ENCODE measurements around the gene IQCF6. TPM values are rescaled to one million over a fixed set of nuclear protein-coding genes. Genes with fewer than 3 reads are reported as not detected.

IQCF6 gene
- total RNA-seq = not detected in 2 replicates
- long read RNA-seq = 0 reads

DNA sequence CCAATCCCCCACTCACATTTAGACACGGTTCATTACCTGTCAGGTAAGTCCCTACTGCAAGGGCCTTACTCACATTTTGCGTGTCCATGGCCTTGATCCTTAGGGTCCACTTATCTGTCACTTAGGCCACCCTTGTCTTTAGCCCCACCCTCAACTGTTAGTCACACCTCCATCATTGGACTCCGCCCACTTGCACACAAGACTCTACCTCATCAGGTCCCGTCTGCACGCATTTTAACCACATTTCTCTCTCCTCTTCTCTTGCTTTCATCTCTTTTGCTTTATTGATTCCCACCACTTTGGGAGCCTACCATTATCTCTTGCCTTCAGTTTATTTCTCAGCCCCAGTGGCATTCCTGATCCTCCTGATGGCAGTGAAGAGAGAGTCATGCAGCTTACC is at the start of gene IQCF6:
IQCF6 (minus strand) TSS at position 101 of the 400 bp plus-strand sequence; CDS start at position 88, 13 bp downstream.
- Mint-ChIP-seq H3K9me3 (no peaks in the 10 kb centered on the region), H3K4me1 (no peaks in the 10 kb centered on the region), H3K4me3 (no peak within 1 kb of the TSS), H3K36me3 (ENCODE audit: low read depth) (no peaks in the 10 kb centered on the region), H3K27ac (ENCODE audit: unreplicated experiment) (no peak within 1 kb of the TSS), H3K27me3 (ENCODE audit: low read depth) (peaks cover 32% of the 10 kb centered on the region)
- TF ChIP-seq, protein P1, sequence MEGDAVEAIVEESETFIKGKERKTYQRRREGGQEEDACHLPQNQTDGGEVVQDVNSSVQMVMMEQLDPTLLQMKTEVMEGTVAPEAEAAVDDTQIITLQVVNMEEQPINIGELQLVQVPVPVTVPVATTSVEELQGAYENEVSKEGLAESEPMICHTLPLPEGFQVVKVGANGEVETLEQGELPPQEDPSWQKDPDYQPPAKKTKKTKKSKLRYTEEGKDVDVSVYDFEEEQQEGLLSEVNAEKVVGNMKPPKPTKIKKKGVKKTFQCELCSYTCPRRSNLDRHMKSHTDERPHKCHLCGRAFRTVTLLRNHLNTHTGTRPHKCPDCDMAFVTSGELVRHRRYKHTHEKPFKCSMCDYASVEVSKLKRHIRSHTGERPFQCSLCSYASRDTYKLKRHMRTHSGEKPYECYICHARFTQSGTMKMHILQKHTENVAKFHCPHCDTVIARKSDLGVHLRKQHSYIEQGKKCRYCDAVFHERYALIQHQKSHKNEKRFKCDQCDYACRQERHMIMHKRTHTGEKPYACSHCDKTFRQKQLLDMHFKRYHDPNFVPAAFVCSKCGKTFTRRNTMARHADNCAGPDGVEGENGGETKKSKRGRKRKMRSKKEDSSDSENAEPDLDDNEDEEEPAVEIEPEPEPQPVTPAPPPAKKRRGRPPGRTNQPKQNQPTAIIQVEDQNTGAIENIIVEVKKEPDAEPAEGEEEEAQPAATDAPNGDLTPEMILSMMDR (conservative IDR thresholded peaks at IDR 0.05) = no peak
- no peak for DNase-seq (ENCODE audit: low read depth, low spot score)

DNA sequence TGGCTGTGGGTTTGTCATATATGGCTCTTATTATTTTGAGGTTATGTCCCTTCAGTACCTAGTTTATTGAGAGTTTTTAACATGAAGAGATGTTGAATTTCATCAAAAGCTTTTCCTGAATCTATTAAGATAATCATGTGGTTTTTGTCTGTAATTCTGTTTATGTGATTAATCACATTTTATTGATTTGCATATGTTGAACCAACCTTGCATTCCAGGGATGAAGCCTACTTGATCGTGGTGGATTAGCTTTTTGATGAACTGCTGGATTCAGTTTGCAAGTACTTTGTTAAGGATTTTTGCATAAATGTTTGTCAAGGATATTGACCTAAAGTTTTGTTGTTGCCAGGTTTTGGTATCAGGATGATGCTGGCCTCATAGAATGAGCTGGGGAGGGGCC is 49.3 kb upstream of the IQCF6 start:
- TF ChIP-seq, protein P1 (conservative IDR thresholded peaks at IDR 0.05) = no peak
- Mint-ChIP-seq H3K27ac (ENCODE audit: unreplicated experiment) (no peak overlapping the region), H3K27me3 (ENCODE audit: low read depth) (peaks cover 39% of the 10 kb centered on the region), H3K36me3 (ENCODE audit: low read depth) (peaks cover 5% of the 10 kb centered on the region), H3K4me3 (no peak overlapping the region), H3K9me3 (peaks cover 7% of the 10 kb centered on the region), H3K4me1 (no peaks in the 10 kb centered on the region)
- DNase-seq (ENCODE audit: low read depth, low spot score) = no peak

DNA sequence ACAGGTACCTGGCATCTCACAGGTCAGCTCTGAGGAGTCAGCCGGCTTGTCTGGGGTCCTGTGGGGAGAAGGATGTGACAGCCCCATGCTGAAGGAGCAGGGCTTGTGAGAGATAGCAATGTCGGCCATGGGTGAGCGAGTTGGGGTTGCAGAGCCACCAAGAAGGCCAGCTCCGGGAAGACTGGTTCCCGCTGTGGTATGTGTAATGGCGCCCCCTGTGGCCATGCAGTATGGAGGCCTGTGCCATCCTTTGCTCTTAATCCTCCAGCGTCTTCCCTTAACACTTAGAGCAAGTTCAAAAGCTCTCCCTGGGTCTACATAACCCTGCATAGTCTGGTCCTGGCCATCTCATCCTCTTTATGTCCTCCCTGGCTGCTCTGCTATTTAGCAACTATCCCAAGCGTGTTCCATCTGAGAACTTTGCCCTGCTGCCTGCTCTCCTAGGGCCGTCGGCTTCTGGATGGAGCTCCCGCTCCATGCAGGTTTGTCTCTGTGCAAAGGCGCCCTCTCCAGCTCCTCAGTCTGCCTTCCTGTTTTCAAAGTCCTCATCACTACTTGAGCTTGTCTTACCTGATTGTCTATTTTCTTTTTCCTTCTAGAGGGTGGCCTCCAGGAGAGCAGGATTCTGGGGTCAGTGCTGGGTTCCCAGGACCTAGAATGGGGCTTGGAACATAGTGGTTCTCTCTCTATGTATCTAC is 40.8 kb upstream of the IQCF6 start:
- Mint-ChIP-seq H3K27ac (ENCODE audit: unreplicated experiment) (peak overlapping the region; percentile 11), H3K4me3 (no peak overlapping the region)
- TF ChIP-seq, protein P1 (conservative IDR thresholded peaks at IDR 0.05) = peak; percentile 47

DNA sequence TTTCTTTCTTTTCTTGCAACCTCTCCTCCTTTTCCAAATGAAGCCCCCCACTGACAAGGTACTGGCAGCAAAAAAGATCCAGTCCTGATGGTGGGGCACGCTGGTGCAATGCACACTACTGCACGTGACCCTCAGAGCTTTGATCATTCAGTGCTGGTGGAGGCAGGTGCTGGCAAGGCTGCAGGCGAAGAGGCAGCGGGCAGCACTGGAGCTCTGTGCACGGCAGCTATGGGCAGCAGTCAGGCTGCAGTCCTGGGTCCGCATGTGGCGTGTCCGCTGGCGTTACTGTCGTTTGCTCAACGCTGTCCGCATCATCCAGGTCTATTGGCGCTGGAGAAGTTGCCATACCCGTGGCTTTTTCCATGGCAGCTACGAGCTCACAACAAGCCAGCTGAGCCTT is 40.1 kb upstream of the IQCF6 start:
- H3K27ac Mint-ChIP-seq (ENCODE audit: unreplicated experiment) = no peak overlapping the region
- no peaks in the 10 kb centered on the region for H3K4me1 Mint-ChIP-seq
- peaks cover 7% of the 10 kb centered on the region for H3K9me3 Mint-ChIP-seq
- TF ChIP-seq, protein P1 (conservative IDR thresholded peaks at IDR 0.05) = no peak
- peaks cover 3% of the 10 kb centered on the region for H3K36me3 Mint-ChIP-seq (ENCODE audit: low read depth)
- H3K27me3 Mint-ChIP-seq (ENCODE audit: low read depth) = peaks cover 55% of the 10 kb centered on the region
- no peak overlapping the region for H3K4me3 Mint-ChIP-seq
- no peak for DNase-seq (ENCODE audit: low read depth, low spot score)

More for the DNA sequence above, 40.8 kb upstream of the IQCF6 start:
- peaks cover 56% of the 10 kb centered on the region for H3K27me3 Mint-ChIP-seq (ENCODE audit: low read depth)
- H3K36me3 Mint-ChIP-seq (ENCODE audit: low read depth) = peaks cover 3% of the 10 kb centered on the region
- peak; percentile 15 for DNase-seq (ENCODE audit: low read depth, low spot score)
- peaks cover 7% of the 10 kb centered on the region for H3K9me3 Mint-ChIP-seq
- H3K4me1 Mint-ChIP-seq = no peaks in the 10 kb centered on the region

DNA sequence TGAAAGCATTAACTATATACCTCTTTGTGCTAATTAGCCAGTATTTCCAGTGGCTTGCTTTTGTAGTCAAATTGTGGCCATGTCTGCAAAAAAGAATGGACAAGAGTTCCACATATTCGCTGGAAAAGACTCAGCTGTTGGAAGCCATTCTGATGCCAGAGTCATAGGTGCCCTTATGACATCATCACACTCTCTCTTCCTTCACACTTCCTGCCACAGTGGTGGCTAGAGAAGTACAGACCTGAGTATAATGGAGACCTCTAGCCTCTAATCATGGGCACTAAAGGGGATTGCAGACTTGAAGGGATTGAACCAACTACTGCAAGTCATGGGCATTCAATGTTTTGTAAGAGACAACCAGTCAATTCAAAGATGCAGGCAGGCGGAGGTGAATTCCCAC is 38.3 kb upstream of the IQCF6 start:
- TF ChIP-seq, protein P1 (conservative IDR thresholded peaks at IDR 0.05) = no peak
- H3K27ac Mint-ChIP-seq (ENCODE audit: unreplicated experiment) = no peak overlapping the region
- H3K27me3 Mint-ChIP-seq (ENCODE audit: low read depth) = peaks cover 45% of the 10 kb centered on the region
- H3K36me3 Mint-ChIP-seq (ENCODE audit: low read depth) = peaks cover 3% of the 10 kb centered on the region
- H3K9me3 Mint-ChIP-seq = peaks cover 7% of the 10 kb centered on the region
- DNase-seq (ENCODE audit: low read depth, low spot score) = no peak
- H3K4me3 Mint-ChIP-seq = no peak overlapping the region
- H3K4me1 Mint-ChIP-seq = no peaks in the 10 kb centered on the region
